Right lobe of liver (tissue), 4 donors: ENCODE results near the gene MTG1.

Source experiments
- POLR2A ChIP-seq: fragments of 450-650 bp; IDR thresholded peaks from one replicate; pipeline ENCODE4 v1.6.1; 2017; ENCODE audit warnings: antibody characterized with exemption, mild to moderate bottlenecking
- TF ChIP-seq, protein P1 (sequence below), 4 donors: fragments of 200-600 bp in 3 of 4; fragments of 450-650 bp in 1 of 4; IDR thresholded peaks; one replicate each; pipeline versions ENCODE4 v1.5.1 to v1.8.0; 2016 to 2022; ENCODE audit warnings: antibody characterized with exemption in 4 of 4, mild to moderate bottlenecking in 2 of 4
- donor health status: DM: no; HTN: no; CAD: no.
- donor health status: DM: no; HTN: no; CAD: no.
- donor health status: DM: no; HTN: yes; CAD: no.

DNA sequence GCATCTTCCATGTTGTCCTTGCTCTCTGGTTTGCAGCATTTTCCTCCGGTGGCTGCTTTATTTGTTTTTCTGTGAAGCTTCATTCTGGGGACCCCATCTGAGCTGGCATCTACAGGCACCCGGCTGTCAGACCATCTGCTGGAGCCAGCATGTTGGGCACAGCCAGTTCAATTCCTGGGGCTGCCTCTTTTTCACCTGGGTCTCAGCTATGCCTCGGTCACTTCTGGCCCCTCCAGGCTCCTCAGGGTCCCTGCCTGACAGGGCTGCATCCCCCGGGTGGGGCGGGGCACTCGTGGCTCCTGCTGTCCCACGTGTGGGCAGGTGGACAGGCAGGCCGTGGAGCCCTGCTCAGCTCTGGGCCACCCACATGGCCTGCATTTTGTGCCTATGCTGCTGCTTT lies 67.9 kb downstream of the MTG1 start:
- no peak for TF ChIP-seq POLR2A
- TF ChIP-seq, protein P1, sequence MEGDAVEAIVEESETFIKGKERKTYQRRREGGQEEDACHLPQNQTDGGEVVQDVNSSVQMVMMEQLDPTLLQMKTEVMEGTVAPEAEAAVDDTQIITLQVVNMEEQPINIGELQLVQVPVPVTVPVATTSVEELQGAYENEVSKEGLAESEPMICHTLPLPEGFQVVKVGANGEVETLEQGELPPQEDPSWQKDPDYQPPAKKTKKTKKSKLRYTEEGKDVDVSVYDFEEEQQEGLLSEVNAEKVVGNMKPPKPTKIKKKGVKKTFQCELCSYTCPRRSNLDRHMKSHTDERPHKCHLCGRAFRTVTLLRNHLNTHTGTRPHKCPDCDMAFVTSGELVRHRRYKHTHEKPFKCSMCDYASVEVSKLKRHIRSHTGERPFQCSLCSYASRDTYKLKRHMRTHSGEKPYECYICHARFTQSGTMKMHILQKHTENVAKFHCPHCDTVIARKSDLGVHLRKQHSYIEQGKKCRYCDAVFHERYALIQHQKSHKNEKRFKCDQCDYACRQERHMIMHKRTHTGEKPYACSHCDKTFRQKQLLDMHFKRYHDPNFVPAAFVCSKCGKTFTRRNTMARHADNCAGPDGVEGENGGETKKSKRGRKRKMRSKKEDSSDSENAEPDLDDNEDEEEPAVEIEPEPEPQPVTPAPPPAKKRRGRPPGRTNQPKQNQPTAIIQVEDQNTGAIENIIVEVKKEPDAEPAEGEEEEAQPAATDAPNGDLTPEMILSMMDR (IDR thresholded peaks at IDR 0.05): no peak
